HPDE6-E6E7 (cell line): ENCODE data around the gene ACSS1.

ENCODE experiments used
- DNase-seq: peaks from one replicate; pipeline ENCODE4 v3.0.0; 2011; ENCODE audit warnings: missing footprints; ENCODE audit errors: extremely low spot score

The ACSS1 gene

DNA sequence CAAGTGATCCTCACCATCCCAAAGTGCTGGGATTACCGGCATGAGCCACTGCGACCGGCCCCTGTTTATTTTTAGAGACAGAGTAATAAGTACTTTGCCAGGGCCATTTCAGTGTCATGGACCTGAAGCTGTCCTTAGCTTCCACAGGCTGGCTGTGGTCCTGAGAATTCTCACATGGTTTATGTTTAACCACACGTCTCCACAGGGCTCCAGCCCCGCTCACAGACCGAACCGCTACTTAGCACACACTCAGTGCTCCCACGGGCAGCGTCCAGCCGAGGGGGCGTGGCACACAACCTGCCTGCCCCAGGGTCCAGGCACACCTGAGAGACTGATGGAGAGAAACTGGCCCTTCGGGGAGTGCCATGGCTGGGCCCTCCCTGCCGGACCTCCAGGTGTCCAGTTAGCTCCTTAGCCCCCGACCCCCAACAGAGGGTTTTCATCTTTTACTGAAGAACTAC, 11.7 kb downstream of the ACSS1 start:
- DNase-seq = no peak

GRCh38 chr20:25045343-25045712, 12.6 kb downstream of the ACSS1 start:
- no peak for DNase-seq

GRCh38 chr20:25044660-25045342, 13.1 kb downstream of the ACSS1 start:
- no peak for DNase-seq

- DNase-seq = no peak
Measured at GRCh38 chr20:25044261-25044560, 13.7 kb downstream of the ACSS1 start.

DNA sequence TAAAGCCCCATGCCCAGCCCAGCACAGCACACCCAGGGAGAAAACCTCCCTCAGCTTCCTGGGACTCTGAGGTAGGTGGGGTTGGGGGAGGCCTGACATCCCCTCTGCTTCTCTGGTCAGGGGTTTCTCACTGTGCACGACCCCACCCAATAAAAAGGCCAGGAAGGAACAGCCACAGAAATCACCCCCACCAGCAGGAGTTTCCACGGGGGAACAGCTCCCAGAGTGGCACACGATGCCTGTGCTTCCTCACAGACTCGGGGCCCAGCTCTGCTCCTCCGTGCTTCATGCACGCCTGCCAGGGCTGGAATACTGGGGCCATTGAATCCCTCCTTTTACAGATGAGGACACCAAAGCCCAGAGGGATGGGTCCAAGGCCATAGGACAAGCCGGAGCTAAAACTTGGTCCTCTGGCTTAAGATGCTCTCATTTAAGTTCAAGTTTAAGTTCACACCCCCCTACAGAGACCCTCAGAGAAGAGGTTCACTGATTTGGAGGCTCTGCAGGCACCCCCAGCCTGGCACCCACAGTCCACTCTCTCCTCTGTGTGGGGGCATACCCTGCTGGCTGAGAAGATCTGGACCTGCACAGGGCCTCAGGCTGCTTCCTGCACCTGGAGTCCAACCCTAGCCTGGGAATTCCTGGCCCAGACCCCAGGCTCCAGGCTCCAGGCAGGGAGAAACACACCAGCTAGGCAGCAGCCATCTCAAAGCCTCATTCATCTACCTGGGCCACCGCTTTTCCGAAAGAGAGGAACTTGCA, 14.3 kb downstream of the ACSS1 start:
- no peak for DNase-seq

- no peak for DNase-seq
Measured at GRCh38 chr20:25042531-25043498, 15.1 kb downstream of the ACSS1 start.

DNA sequence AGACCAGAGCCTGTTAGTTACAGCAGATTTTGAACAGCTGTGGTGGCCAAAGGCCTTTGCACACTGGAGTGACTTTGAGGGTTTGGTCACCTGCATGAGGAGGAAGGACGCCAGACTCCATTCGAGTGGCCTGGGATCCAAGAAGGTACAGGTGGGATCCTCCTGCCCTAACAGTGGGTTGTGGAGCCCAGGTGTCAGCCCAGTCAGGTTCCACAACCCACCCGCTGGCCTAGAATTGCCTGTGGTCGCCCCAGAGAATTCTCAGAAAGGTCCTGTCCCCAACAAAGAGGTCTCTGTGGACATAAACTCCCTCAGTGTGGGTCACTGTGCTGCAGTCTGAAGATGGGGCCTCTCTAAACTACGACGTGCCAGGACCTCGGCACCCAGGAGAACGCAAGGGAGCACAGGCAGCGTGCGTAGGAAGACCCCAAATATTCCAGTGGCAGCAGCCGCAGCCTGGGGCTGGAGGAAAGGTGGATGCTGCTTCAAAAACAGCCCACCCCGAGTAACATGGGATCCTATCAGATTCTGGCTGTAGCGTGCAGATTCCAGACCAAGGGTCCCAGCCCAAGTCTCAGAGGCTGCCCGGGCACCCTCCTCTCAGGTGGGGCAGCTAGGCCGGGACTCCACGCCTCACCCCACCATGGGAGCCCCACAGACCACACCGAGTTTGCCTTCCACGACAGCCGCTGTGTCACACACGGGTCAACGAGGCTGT, 16.0 kb downstream of the ACSS1 start:
- no peak for DNase-seq

DNA sequence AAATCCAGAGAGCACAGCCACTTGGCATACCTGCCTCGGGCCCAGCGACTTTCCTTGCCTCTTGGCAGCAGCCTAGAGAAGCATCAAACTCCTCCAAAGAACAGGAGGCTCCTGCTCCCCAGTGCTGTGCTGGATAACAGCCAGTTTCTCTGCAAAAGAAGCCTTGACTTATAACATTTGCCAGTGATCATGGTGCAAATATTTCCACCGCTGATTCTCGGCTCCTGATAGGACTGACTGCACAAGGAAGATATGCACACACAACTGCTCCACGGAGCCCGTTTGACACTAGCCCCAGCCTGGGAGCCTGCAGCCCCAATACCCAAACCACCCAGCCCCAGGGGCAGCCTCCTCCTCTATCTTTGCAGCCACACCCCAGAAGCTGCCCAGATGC, 17.5 kb downstream of the ACSS1 start:
- DNase-seq = no peak

DNA sequence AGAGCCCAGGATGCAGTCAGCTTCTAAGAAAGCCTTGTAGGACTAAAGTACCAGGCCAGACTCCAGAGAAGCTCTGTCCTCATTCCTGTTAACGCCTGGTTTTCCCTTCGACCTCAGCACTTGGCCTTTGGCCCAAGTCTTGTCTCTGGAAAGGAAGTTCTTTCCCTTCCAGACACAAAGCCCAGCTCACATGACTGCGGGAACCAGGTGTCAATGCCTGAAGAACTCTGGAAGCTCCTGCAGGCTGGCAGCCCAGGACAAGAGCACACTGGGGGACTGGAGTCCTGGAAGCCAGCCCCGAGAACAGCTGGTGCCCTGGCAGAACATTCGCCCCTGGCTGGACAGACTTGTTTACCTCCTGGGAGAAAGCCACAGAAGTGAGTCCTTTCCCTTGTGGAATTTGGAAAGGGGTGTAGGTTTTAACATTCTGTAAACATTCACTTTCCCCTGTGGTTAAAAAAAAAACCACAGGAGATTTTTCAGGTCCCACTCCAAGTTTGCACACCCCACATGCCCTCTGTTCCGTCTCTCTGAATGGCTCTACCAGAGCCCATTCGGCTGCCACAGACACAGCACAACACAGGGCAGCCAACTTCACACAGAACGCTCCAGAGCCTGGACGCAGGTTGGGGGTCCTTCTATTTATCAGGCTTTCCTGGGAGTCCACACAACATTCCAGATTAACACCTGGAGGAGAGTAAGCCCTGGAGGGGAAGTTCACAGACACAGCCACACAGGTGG, 18.1 kb downstream of the ACSS1 start:
- DNase-seq = no peak

DNA sequence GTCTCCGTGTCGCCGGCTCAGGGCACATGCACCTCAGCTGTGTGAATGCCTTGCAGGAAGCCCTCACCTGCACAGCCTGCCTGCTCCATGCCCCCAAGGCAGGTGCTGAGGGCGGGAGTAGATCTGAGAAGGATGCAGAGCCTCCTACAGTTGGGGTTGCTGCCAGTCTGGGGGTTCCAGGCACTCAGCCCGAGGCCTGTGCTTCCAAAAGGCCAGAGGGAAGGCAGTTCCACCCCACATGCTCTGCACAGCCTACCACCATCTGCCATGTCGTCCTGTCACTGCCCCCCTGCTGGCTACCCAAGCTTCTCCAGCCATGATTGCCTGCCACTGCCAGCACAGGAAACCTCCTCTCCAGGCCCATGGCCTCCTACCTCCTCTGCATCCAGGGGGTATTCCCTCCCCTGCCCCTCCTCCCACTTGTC, 19.3 kb downstream of the ACSS1 start:
- no peak for DNase-seq

DNA sequence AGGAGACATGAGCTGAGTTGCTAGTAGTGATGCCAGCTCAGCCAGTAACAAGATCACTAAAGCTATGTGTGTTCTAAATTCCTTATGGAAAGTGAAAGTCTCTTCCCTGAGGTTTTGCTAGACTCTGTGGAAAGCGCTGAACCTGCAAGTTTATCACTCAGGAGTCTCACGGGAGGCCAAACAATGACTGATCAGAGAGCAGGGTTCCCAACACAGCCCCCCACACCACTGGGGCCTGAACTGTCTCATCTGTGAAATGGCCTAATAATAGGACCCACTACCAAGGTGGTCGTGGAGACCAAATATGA, 19.9 kb downstream of the ACSS1 start:
- no peak for DNase-seq

- no peak for DNase-seq
Measured at GRCh38 chr20:25037288-25038102, 20.4 kb downstream of the ACSS1 start.

- no peak for DNase-seq
Measured at GRCh38 chr20:25036331-25036936, 21.5 kb downstream of the ACSS1 start.

DNA sequence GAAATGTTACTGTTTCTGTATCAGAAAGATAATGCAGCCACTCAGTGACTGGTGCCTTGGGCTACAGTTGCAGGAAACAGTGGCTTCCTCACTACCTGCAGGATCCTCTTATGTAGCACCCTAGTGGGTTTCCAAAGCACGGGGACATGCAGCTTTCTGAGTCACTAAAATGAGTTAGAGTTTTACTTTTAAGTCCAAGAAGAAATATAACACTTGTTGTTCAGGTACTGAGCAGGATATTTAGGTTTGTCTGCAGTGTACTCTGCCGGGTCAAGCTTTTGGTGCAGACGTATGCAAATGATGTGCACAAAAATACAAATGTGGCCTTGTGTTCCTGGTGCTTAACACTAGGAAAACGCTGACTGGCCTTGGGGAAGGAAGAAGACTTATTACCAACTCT, 22.0 kb downstream of the ACSS1 start:
- no peak for DNase-seq

- no peak for DNase-seq
Measured at GRCh38 chr20:25033924-25034300, 24.0 kb downstream of the ACSS1 start.

GRCh38 chr20:25033265-25033923, 24.5 kb downstream of the ACSS1 start:
- no peak for DNase-seq

- no peak for DNase-seq
Measured at GRCh38 chr20:25032478-25033264, 25.3 kb downstream of the ACSS1 start.

GRCh38 chr20:25032065-25032477, 25.9 kb downstream of the ACSS1 start:
- DNase-seq = no peak

- no peak for DNase-seq
Measured at GRCh38 chr20:25031241-25031640, 26.7 kb downstream of the ACSS1 start.
